IMR-90 (cell line): ENCODE measurements around the gene C3orf52.

ENCODE experiments used
- BHLHE40 ChIP-seq: fragments of 150-350 bp; IDR thresholded peaks from 2 replicates; pipeline ENCODE4 v1.6.1; 2016; ENCODE audit warnings: mild to moderate bottlenecking, low read depth, low read length
- CTCF ChIP-seq: conservative IDR thresholded peaks from 2 replicates; pipeline ENCODE4 v1.5.1; 2012; ENCODE audit warnings: mild to moderate bottlenecking, low read depth, low read length, improper control_type of control experiment
- ELK1 ChIP-seq: fragments of 150-350 bp; IDR thresholded peaks from 2 replicates; pipeline ENCODE4 v1.6.1; 2016; ENCODE audit warnings: low read depth, mild to moderate bottlenecking, low read length, moderate library complexity, borderline replicate concordance
- MXI1 ChIP-seq: IDR thresholded peaks from 2 replicates; pipeline ENCODE4 v1.6.1; 2012; ENCODE audit warnings: low read depth, mild to moderate bottlenecking, low read length, moderate library complexity, borderline replicate concordance
- POLR2A ChIP-seq: IDR thresholded peaks from 2 replicates; pipeline ENCODE4 v1.6.1; 2012; ENCODE audit warnings: mild to moderate bottlenecking, low read depth, low read length
- RAD21 ChIP-seq: IDR thresholded peaks from 2 replicates; pipeline ENCODE4 v1.6.1; 2012; ENCODE audit warnings: low read length, improper control_type of control experiment

GRCh38 chr3:112084980-112085705 lies 1.0 kb upstream of the C3orf52 start:
- TF ChIP-seq POLR2A (no peak), CTCF (no peak), RAD21 (no peak), MXI1 (no peak), BHLHE40 (no peak), ELK1 (no peak)
